Measurements from ENCODE around the gene SH3BP5.

SH3BP5 gene

GRCh38 chr3:15346516-15346915 lies 14.1 kb upstream of the SH3BP5 start:
- DNase-seq: no peak

DNA sequence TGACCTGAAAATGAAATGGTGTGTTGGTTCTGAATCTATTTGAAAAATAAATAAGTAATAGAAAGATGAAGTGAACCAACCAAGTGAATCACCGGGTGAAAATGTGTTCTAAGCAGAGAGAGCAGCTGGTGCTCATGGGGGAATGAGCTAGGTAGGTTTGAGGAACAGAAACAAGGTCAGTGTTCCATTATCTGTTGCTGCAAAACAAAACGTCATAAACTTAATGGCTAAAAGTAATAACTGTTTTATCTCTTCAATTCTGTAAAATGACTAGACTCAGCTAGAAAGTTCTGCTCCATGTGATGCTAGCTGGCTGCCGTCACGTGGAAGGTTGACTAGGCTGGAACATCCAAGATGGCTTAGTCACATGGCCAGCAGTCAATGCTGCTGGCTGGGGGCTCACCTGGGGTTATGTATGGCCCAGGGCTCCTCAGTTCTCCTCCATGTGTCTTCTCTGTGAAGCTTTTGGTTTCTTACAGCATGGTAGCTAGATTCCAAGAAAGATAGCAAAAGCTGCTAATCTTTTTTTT lies 13.3 kb upstream of the SH3BP5 start:
- DNase-seq: no peak

DNA sequence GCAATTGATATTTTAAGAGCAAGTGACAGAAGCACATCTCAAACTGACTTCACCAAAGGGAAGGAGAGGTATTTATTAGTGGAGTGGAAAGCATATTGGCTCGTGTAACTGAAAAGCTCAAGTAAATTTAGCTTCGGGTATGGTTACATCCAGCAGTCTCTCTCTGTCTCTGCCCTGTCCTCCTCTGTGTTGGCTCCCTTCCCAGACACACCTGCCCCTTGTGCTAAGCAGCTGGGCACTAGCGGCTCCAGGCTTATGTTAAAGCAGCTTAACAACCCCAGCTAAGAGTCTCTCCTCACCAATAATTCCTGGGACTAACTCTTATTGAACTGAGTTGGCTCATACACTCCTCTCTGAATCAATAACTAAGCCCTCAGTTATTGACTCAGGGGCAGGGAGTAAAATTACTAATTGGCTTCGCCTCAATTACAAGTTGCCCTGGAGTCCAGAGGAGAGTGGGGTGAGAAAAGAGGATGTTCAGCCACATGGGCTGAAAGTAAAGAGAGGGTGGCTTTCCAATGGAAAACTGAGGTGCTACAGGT lies 12.8 kb upstream of the SH3BP5 start:
- no peak for DNase-seq

DNA sequence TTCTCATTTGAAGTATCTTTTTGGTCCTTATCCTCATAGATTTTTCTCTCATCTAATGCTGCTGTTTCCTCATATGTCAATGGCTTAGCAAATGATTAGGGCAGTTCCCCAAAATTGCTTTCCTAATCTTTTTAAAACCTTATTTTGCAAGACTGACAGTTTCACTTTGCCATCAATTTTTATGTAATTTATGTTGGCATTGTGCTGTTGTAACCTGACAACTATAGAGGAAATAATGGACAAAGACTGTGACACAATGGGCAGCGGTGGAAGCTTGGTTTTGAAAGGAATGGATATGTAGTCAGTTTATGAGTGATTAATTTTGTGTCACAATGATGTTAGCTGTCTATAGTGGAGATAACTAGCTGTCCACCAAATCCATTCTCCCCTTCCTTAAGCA lies 10.6 kb upstream of the SH3BP5 start:
- DNase-seq: no peak

DNA sequence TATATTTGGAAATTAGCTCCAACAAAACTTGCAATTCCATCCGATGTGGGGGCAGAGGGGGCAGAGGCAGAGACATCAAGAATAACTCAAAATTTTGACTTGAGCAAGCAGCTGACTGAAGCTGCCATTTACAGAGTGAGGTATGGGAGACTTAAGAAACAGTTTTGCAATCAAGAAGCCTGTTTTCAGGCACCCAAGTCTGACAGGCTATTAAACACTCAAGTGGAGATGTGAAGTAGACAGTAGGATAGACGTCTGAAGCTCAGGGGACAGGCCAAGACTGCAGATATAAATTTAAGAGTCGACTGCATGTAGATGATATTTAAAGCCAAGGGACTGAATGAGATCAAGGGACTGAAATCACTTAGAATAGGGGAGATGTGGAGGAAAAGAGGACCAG lies 9.9 kb upstream of the SH3BP5 start:
- DNase-seq: no peak

GRCh38 chr3:15341030-15341726 lies 8.8 kb upstream of the SH3BP5 start:
- DNase-seq: no peak

- no peak for DNase-seq
Observed at GRCh38 chr3:15339786-15340215, 7.4 kb upstream of the SH3BP5 start.

DNA sequence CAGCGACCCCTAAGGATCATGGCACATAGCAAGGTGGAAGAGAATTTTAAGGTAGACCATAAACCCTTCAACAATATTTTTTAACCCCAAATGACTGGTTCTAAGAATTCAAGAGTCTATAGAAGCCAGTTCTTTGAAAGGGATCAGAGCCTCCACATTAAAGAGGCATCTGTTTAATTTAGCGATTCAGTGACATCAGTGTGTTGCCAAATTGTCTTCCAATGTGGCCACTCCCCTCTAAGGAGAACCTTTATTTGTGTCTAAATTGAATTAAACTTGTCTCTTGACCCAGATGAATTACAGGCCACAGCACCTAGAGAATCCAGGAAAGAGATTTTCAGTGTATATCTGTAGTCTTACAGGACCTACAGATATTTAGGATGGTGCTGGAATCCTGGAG lies 6.6 kb upstream of the SH3BP5 start:
- no peak for DNase-seq

DNA sequence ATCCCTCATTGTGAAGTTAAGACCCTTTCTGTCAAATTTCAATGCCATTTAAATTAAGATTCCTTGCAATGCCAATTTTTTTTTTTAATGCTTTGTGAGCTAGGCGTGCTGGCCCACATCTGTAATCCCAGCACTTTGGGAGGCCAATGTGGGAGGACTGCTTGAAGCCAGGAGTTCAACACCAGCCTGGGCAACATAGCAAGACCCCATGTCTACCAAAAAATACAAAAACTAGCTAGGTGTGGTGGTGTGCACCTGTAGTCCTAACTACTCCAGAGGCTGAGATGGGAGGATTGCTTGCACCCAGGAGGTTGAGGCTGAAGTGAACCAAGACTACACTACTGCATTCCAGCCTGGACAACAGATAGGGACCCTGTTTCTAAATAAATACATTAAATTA lies 5.6 kb upstream of the SH3BP5 start:
- DNase-seq: no peak

- DNase-seq: no peak
Observed at GRCh38 chr3:15336057-15336456, 3.7 kb upstream of the SH3BP5 start.

DNA sequence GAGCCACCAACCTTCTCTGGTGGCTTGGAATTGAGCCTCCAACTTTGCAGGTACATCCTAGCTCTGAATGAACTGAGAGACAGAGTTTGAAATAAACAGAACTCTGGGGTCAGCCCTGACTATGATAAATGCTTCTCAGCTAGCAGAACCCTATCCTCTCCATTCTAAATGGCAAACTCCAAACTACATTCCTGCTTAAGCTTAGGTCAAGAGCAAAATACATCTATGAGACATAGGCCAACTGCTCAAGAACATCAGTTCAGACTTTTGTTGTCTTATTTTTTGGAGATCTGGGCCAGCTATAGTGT lies 1.5 kb upstream of the SH3BP5 start:
- no peak for DNase-seq

GRCh38 chr3:15333099-15333955 lies 941 bp upstream of the SH3BP5 start:
- DNase-seq: no peak

- DNase-seq: peak in 1 of 4 experiments; percentile 27
Observed at GRCh38 chr3:15331606-15332404, 581 bp downstream of the SH3BP5 start.

- DNase-seq: no peak
Observed at GRCh38 chr3:15331072-15331605, 1.2 kb downstream of the SH3BP5 start.

DNA sequence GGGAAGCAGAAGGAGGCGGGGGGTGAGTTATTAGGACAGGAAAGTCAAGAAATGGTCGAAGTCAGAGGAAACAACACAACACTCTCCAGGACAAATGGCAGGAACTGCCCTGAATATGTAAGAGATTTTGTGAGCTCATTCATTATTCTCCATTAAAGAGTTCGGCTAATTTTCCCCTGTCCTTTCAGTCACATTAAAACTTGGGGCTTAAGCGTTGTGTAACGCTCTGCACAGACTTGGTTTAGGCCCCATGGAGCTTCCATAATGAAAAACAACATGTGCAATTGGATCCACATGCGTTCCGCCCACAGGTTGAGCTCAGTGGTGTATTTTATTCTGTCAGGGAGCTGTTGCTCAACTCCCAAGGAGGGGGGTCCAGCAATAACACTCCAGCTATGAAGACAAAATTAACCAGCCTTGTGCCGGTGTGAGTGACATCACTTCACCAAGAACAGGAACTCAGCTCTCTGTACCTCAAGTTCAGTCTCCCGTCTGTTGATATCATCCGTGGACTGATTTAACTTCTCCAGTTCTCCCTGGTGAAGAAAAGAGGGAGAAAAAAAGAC lies 2.3 kb downstream of the SH3BP5 start:
- no peak for DNase-seq

- no peak for DNase-seq
Observed at GRCh38 chr3:15329046-15330005, 3.1 kb downstream of the SH3BP5 start.

- no peak for DNase-seq
Observed at GRCh38 chr3:15327941-15328340, 4.4 kb downstream of the SH3BP5 start.

- no peak for DNase-seq
Observed at GRCh38 chr3:15326673-15327072, 5.7 kb downstream of the SH3BP5 start.

- no peak for DNase-seq
Observed at GRCh38 chr3:15326037-15326436, 6.3 kb downstream of the SH3BP5 start.

GRCh38 chr3:15325228-15325627 lies 7.2 kb downstream of the SH3BP5 start:
- DNase-seq: no peak

GRCh38 chr3:15324379-15324808 lies 8.0 kb downstream of the SH3BP5 start:
- no peak for DNase-seq

Measured in activated CD4-positive, CD25-positive, alpha-beta regulatory T cell (primary cell).